Measurements from ENCODE around the gene MINK1. TPM values are rescaled to one million over a fixed set of nuclear protein-coding genes. Genes with fewer than 3 reads are reported as not detected.
A peak's percentile ranks its signal among the peaks of the same experiment; 100 is the strongest.
"Not testable (repeated sequence)": the region's sequence is repeated elsewhere in the genome, so short reads cannot be mapped to it uniquely, and the experiment has no call there.

MINK1 gene
- total RNA-seq, 4 donors from 2014 or later = 29.3 to 48.6 (median 46.4) TPM

DNA sequence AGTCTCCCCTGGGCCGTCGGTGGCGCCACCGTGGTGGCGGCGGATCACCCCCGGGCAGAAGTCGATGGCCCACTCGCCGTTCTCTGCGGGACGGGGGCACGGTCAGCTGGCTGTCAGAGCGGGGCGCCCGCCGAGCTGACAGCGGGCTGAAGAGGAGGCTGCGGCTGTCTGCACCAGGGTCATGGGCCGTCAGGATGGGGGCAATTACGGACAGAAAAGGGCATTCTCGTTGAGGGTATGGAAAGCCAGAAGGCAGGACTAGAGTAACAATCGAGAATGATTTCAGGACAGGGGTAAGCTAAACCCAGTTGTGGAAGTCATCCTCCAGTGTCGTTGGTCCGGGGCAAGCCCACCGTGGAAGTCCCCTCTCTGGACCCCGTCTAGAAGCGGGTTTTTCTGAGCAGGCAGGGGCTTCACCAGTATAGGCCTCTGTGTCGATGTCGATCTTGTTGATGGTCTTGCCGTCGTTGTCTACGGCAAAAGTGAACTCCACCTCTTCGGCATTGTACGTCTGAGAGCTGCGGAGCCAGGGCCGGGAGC is 68.0 kb downstream of the MINK1 start:
- Histone ChIP-seq H3K27ac (peak overlapping the region in 2 of 4 donors; percentile 31 to 67), H3K4me3 (peak overlapping the region in 1 of 2 donors; percentile 55)
- ATAC-seq = no peak

DNA sequence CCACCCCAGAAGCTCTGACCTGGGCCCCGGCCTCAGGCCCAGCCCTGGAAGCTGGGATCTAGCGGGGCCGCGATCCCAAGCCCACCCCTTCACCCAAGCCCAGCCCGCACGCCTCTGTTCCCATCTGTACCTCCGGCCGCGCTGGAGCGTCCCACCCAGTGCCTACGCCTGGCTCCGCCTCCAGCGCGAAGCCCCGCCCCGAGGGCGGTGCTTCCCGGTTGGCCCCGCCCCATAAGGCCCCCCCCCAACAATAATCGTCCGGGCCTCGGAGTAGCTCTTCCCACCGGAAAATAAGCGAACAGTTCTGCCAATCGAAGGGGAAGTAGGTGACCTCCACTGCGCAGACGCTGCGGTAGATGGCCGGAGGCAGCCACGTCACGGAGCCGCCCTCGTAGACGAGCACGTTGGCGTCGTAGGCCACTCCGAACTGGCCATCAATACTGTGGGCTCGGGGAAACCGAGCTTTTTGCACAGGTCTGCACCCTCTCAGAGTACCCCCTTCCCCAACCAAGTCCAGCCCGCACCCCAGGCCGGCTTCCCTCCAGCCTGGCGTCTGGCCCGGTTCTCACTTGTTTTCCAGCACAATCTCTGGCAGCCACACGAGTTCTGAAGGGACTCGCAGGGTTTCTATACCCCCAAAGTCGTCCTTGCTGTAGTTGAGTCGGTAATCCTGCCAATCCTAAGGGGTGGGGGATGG is 68.7 kb downstream of the MINK1 start:
- ATAC-seq = peak; percentile 16
- TF ChIP-seq POLR2A (IDR thresholded peaks at IDR 0.05) = no peak
- peaks cover 48% of the 10 kb centered on the region for H3K27me3 ChIP-seq
- H3K4me1 ChIP-seq = peaks cover 0 to 37% (median 11%) of the 10 kb centered on the region in 3 donors
- WGBS, 2 donors (ENCODE audit: low coverage in 1 of 2) = 28 to 30% methylated on average over 2 to 5 of the region's 48 CpGs
- H3K9me3 ChIP-seq = no peaks in the 10 kb centered on the region
- H3K27ac ChIP-seq = peak overlapping the region in 2 of 4 donors; percentile 51 to 67
- H3K36me3 ChIP-seq = peaks cover 0 to 9% of the 10 kb centered on the region in 2 donors
- H3K4me3 ChIP-seq = peak overlapping the region in 1 of 2 donors; percentile 55

More for the DNA sequence above, 68.0 kb downstream of the MINK1 start:
- Histone ChIP-seq H3K27me3 (peaks cover 48% of the 10 kb centered on the region), H3K4me1 (peaks cover 0 to 37% (median 11%) of the 10 kb centered on the region in 3 donors), H3K9me3 (no peaks in the 10 kb centered on the region), H3K36me3 (peaks cover 0 to 16% of the 10 kb centered on the region in 2 donors)
- WGBS, 2 donors (ENCODE audit: low coverage in 1 of 2) = 78% methylated on average over 6 of the region's 37 CpGs; no CpG with 5 or more reads in 1 of the 2 donors
- TF ChIP-seq EP300 (IDR thresholded peaks at IDR 0.05) (no peak), POLR2AphosphoS5 (IDR thresholded peaks at IDR 0.05) (no peak), POLR2A (IDR thresholded peaks at IDR 0.05) (no peak)
- TF ChIP-seq, protein P1, sequence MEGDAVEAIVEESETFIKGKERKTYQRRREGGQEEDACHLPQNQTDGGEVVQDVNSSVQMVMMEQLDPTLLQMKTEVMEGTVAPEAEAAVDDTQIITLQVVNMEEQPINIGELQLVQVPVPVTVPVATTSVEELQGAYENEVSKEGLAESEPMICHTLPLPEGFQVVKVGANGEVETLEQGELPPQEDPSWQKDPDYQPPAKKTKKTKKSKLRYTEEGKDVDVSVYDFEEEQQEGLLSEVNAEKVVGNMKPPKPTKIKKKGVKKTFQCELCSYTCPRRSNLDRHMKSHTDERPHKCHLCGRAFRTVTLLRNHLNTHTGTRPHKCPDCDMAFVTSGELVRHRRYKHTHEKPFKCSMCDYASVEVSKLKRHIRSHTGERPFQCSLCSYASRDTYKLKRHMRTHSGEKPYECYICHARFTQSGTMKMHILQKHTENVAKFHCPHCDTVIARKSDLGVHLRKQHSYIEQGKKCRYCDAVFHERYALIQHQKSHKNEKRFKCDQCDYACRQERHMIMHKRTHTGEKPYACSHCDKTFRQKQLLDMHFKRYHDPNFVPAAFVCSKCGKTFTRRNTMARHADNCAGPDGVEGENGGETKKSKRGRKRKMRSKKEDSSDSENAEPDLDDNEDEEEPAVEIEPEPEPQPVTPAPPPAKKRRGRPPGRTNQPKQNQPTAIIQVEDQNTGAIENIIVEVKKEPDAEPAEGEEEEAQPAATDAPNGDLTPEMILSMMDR (IDR thresholded peaks at IDR 0.05) = no peak

DNA sequence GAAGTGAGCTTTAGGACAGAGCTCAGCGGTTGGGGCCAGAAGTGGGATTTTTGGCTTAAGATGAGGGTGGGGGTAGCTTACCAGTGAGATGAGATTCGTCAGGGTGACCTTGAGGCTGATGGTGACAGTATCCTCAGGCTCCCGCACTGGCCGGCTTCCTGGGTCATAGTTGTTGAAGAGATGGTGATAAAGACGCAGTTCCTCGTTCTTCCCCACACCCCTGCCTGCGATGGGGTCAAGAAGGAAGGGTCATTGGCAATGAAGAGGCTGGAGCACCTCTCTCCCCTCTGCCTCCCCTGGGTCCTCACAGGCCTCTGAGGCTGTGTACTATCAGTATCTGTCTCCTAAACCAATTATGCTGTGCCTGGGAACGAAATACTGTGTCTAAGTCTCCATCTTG is 69.4 kb downstream of the MINK1 start:
- WGBS, 2 donors (ENCODE audit: low coverage in 1 of 2) = 73 to 78% methylated on average over 7 of the region's 8 CpGs
- ATAC-seq = no peak
- no peak for TF ChIP-seq POLR2A (IDR thresholded peaks at IDR 0.05)
- TF ChIP-seq, protein P1 (IDR thresholded peaks at IDR 0.05) = no peak
- no peak overlapping the region for H3K4me3 ChIP-seq
- H3K9me3 ChIP-seq = no peaks in the 10 kb centered on the region
- peaks cover 0 to 2% of the 10 kb centered on the region in 2 donors for H3K36me3 ChIP-seq
- H3K27ac ChIP-seq = peak overlapping the region in 2 of 4 donors; percentile 51 to 67
- H3K4me1 ChIP-seq = peaks cover 0 to 37% (median 11%) of the 10 kb centered on the region in 3 donors
- peaks cover 48% of the 10 kb centered on the region for H3K27me3 ChIP-seq

DNA sequence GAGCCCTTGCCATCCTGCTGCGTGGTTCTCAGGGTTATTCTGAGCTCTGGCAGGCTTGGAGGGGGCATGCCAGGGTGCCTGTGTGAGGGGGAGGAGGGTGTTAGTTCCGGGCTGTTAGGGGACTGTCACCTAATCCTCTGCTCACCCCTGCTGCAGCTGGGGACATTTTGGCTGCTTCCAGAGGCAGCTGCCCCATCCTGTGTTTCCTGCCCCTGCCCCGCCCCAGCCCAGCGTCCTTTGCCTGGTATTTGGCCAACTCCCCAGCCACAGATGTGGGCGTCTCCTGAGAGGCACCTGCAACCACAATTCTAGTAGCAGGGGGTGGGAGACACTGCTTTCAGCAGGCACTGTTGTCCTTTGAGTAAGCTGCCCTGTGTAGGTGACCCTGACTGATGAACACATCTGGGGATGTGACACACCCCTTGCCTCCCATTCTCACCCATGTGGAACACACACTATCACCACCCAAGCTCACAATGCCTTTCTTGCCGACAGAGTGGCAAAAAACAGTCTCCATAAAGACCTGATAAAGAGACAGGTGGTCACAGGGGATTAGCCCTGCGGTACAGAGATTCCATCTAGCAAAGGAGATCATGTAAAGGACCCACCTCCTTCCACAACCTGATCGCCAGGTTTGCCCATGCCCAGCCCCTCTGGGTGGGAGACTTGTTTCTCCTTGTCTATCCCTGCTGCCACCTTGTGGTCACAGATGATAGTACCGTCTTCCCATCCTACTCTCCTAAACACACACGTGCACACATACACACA is 70.1 kb downstream of the MINK1 start, which contains the start of gene CHRNE:
TSS of gene CHRNE (minus strand) at position 48 of the 768 bp plus-strand sequence. CDS start at position 13, 35 bp downstream.
- Histone ChIP-seq H3K4me3 (peak within 1 kb of the TSS in 1 of 2 donors; percentile 0), H3K27me3 (peaks cover 48% of the 10 kb centered on the region), H3K4me1 (peaks cover 0 to 38% (median 11%) of the 10 kb centered on the region in 3 donors), H3K36me3 (no peaks in the 10 kb centered on the region), H3K27ac (peak within 1 kb of the TSS in 2 of 4 donors; percentile 51 to 67), H3K9me3 (no peaks in the 10 kb centered on the region)
- ATAC-seq = peak; percentile 37
- WGBS, 2 donors (ENCODE audit: low coverage in 1 of 2) = 0 to 4% methylated on average over 3 to 5 of the region's 10 CpGs
- TF ChIP-seq, protein P1 (IDR thresholded peaks at IDR 0.05) = peak in 3 of 4 experiments; percentile 72 to 76 (median 76)
- TF ChIP-seq POLR2AphosphoS5 (IDR thresholded peaks at IDR 0.05) (no peak), EP300 (IDR thresholded peaks at IDR 0.05) (no peak), POLR2A (IDR thresholded peaks at IDR 0.05) (no peak)

DNA sequence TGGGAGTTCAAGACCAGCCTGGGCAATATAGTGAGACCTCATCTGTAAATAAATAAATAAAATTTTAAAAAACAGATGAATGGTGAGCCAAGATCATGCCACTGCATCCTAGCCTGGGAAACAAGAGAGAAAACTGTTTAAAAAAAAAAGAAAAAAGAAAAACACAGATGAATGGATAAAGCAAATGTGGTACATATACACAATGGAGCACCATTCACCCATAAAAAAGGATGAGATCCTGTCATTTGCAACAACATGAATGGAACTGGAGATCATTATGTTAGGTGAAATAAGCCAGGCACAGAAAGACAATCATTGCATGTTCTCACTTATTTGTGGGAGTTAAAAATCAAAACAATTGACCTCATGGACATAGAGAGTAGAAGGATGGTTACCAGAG is 73.5 kb downstream of the MINK1 start:
- H3K4me3 ChIP-seq, H3K9me3 ChIP-seq, H3K36me3 ChIP-seq, H3K27ac ChIP-seq, ATAC-seq: not testable (repeated sequence)
- Histone ChIP-seq H3K27me3 (peaks cover 15% of the 10 kb centered on the region), H3K4me1 (peaks cover 0 to 24% (median 0%) of the 10 kb centered on the region in 3 donors)

Measured in gastroesophageal sphincter (tissue), 4 donors.